ENCODE results near the gene TESMIN.

The TESMIN gene

GRCh38 chr11:68659158-68659921 is 92.0 kb downstream of the TESMIN start:
- H3K27ac ChIP-seq = peak overlapping the region; percentile 64
- TF ChIP-seq CTCF (conservative IDR thresholded peaks at IDR 0.05) = no peak

DNA sequence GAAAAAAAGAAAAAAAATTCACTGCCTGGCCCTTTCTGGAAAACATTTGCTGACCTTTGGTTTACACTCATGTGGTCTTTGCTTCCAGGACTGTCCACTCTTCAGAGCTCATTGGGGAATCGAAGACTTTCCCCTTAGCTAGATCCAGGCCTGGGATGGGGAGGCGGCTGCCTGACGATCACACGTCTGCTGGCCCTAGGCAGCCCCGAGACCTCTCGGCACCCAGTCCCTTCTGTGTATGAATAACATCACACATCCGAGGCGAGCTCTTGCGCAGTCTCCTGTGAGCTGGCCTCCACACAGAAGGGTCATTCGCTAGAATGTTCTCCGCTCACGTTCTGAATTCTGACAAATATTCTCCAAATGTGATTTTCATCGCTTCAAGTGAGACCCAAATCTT is 92.7 kb downstream of the TESMIN start:
- H3K27ac ChIP-seq = peak overlapping the region; percentile 64
- no peak for TF ChIP-seq CTCF (conservative IDR thresholded peaks at IDR 0.05)

- no peak for TF ChIP-seq CTCF (conservative IDR thresholded peaks at IDR 0.05)
- H3K27ac ChIP-seq = peak overlapping the region; percentile 64; the same call in 1 of the 2 replicates
Observed at GRCh38 chr11:68658097-68658496, 93.2 kb downstream of the TESMIN start.

Data from VCaP (cell line).